ENCODE data around the gene CPSF3. TPM values are rescaled to one million over a fixed set of nuclear protein-coding genes. Genes with fewer than 3 reads are reported as not detected.
A peak's percentile ranks its signal among the peaks of the same experiment; 100 is the strongest.

The CPSF3 gene
- total and polyA plus RNA-seq, 2 donors (not counting 1 experiment from before 2014, with no cell fraction given) = 13.0 to 28.4 TPM

- ChIA-PET CTCF (no interaction called here), POLR2A (no interaction called here)
- Histone ChIP-seq H3K9ac (ENCODE audit: low read length) (no peak overlapping the region), H4K20me1 (ENCODE audit: control insufficient read depth, insufficient read depth, low read length, poor library complexity, severe bottlenecking) (peaks cover 11% of the 10 kb centered on the region), H3K79me2 (ENCODE audit: control insufficient read depth, insufficient read depth, low read length) (no peaks in the 10 kb centered on the region), H3K27me3 (replicated peaks in 1 of 4; ENCODE audit: control extremely low read depth in 1 of 4, control insufficient read depth in 3 of 4, insufficient read depth in 4 of 4, low read length in 3 of 4) (no peaks in the 10 kb centered on the region), H3K9me3 (ENCODE audit: control extremely low read depth in 1 of 3, control insufficient read depth in 2 of 3, insufficient read depth in 1 of 3, low read length in 2 of 3) (no peaks in the 10 kb centered on the region), H3K4me3 (ENCODE audit: control extremely low read depth in 1 of 5, extremely low read depth in 1 of 5, insufficient read depth in 1 of 5, low read depth in 2 of 5, low read length in 4 of 5) (no peak overlapping the region), H3K36me3 (replicated peaks in 1 of 2; ENCODE audit: control extremely low read depth in 1 of 2, control insufficient read depth in 1 of 2, extremely low read depth in 1 of 2, insufficient read depth in 2 of 2, low read length in 1 of 2) (peaks cover 5 to 99% of the 10 kb centered on the region in 2 experiments), H3K4me1 (ENCODE audit: control insufficient read depth in 2 of 2, insufficient read depth in 2 of 2, low read length in 2 of 2) (no peaks in the 10 kb centered on the region), H3K4me2 (replicated peaks; ENCODE audit: low read depth, low read length, poor library complexity, severe bottlenecking) (no peak overlapping the region), H2AFZ (ENCODE audit: insufficient read depth, low read depth, low read length, poor library complexity, severe bottlenecking) (no peak overlapping the region), H3K27ac (ENCODE audit: low read length in 2 of 2) (peak overlapping the region in 1 of 2 donors; percentile 45)
- Mint-ChIP-seq H3K4me1 (no peaks in the 10 kb centered on the region), H3K27me3 (no peaks in the 10 kb centered on the region), H3K9me3 (ENCODE audit: insufficient read depth) (no peaks in the 10 kb centered on the region), H3K27ac (no peak overlapping the region), H3K4me3 (no peak overlapping the region)
- no peak for DNase-seq
- no CpG with 5 or more reads among the region's 1 CpG for WGBS (ENCODE audit: insufficient coverage)
- TF ChIP-seq CTCF (IDR thresholded peaks at IDR 0.05) (no peak), EZH2 (IDR thresholded peaks at IDR 0.05; ENCODE audit: borderline replicate concordance, insufficient read depth, low read depth, low read length, poor library complexity, severe bottlenecking) (no peak)
- intact Hi-C loops (cut with micrococcal nuclease) = no loop called here
- ATAC-seq (ENCODE audit: low read depth) = no peak
Measured at GRCh38 chr2:9488583-9489547, 65.4 kb downstream of the CPSF3 start.

GRCh38 chr2:9490789-9491188, 67.3 kb downstream of the CPSF3 start:
- Histone ChIP-seq H2AFZ (ENCODE audit: insufficient read depth, low read depth, low read length, poor library complexity, severe bottlenecking) (no peak overlapping the region), H3K4me2 (replicated peaks; ENCODE audit: low read depth, low read length, poor library complexity, severe bottlenecking) (no peak overlapping the region), H3K36me3 (replicated peaks in 1 of 2; ENCODE audit: control extremely low read depth in 1 of 2, control insufficient read depth in 1 of 2, extremely low read depth in 1 of 2, insufficient read depth in 2 of 2, low read length in 1 of 2) (peaks cover 8 to 91% of the 10 kb centered on the region in 2 experiments), H3K79me2 (ENCODE audit: control insufficient read depth, insufficient read depth, low read length) (no peaks in the 10 kb centered on the region), H3K9me3 (ENCODE audit: control extremely low read depth in 1 of 3, control insufficient read depth in 2 of 3, insufficient read depth in 1 of 3, low read length in 2 of 3) (no peaks in the 10 kb centered on the region), H4K20me1 (ENCODE audit: control insufficient read depth, insufficient read depth, low read length, poor library complexity, severe bottlenecking) (peaks cover 9% of the 10 kb centered on the region), H3K27me3 (replicated peaks in 1 of 4; ENCODE audit: control extremely low read depth in 1 of 4, control insufficient read depth in 3 of 4, insufficient read depth in 4 of 4, low read length in 3 of 4) (no peaks in the 10 kb centered on the region), H3K9ac (ENCODE audit: low read length) (no peak overlapping the region), H3K27ac (ENCODE audit: low read length in 2 of 2) (no peak overlapping the region), H3K4me3 (ENCODE audit: control extremely low read depth in 1 of 5, extremely low read depth in 1 of 5, insufficient read depth in 1 of 5, low read depth in 2 of 5, low read length in 4 of 5) (no peak overlapping the region), H3K4me1 (ENCODE audit: control insufficient read depth in 2 of 2, insufficient read depth in 2 of 2, low read length in 2 of 2) (no peaks in the 10 kb centered on the region)
- ATAC-seq (ENCODE audit: low read depth) (no peak), DNase-seq (no peak)
- Mint-ChIP-seq H3K27ac (peak overlapping the region; percentile 68), H3K27me3 (no peaks in the 10 kb centered on the region), H3K4me3 (no peak overlapping the region), H3K4me1 (no peaks in the 10 kb centered on the region), H3K9me3 (ENCODE audit: insufficient read depth) (no peaks in the 10 kb centered on the region)
- TF ChIP-seq EZH2 (IDR thresholded peaks at IDR 0.05; ENCODE audit: borderline replicate concordance, insufficient read depth, low read depth, low read length, poor library complexity, severe bottlenecking) (no peak), CTCF (IDR thresholded peaks at IDR 0.05) (no peak)
- WGBS (ENCODE audit: insufficient coverage) = 100% methylated on average over 1 of the region's 2 CpGs
- ChIA-PET CTCF (no interaction called here), POLR2A (no interaction called here)
- intact Hi-C loops (cut with micrococcal nuclease) = no loop called here

Data from B cell (primary cell).